KBM-7 (cell line): Measurements from ENCODE around the gene PEX11G.

Experiments used
- DNase-seq: peaks from one replicate; pipeline ENCODE4 v3.0.0-alpha.2; 2015
- in situ Hi-C: fragments of 300-500 bp; cut with MboI; formaldehyde crosslinking; loops from 2 replicates; pipeline ENCODE4 v1.14.3; 2020; ENCODE audit warnings: low sequenced_read_pairs, low pct_unique_long_range_greater_than_20kb, mixed read lengths

The PEX11G gene

GRCh38 chr19:7502552-7502951 is 13.7 kb upstream of the PEX11G start:
- DNase-seq = no peak
- in situ Hi-C loops = no loop called here

GRCh38 chr19:7500811-7501450 is 12.1 kb upstream of the PEX11G start:
- DNase-seq = peak; percentile 65

GRCh38 chr19:7497292-7497691 is 8.5 kb upstream of the PEX11G start:
- peak; percentile 35 for DNase-seq
- in situ Hi-C loops = no loop called here

More at GRCh38 chr19:7500811-7501450, 12.1 kb upstream of the PEX11G start:
- in situ Hi-C loops = no loop called here

- in situ Hi-C loops = no loop called here
- DNase-seq = no peak
Observed at GRCh38 chr19:7494416-7495098, 5.7 kb upstream of the PEX11G start.

- no peak for DNase-seq
- in situ Hi-C loops = no loop called here
Observed at GRCh38 chr19:7492558-7492957, 3.7 kb upstream of the PEX11G start.

GRCh38 chr19:7492142-7492541 is 3.3 kb upstream of the PEX11G start:
- peak; percentile 45 for DNase-seq
- in situ Hi-C loops = no loop called here

- DNase-seq = no peak
- in situ Hi-C loops = no loop called here
Observed at GRCh38 chr19:7489609-7490044, 792 bp upstream of the PEX11G start.

GRCh38 chr19:7486923-7487322 is 1.9 kb downstream of the PEX11G start:
- in situ Hi-C loops = no loop called here

GRCh38 chr19:7483720-7484201 is 5.1 kb downstream of the PEX11G start:
- in situ Hi-C loops = no loop called here
- no peak for DNase-seq

More at GRCh38 chr19:7486923-7487322, 1.9 kb downstream of the PEX11G start:
- DNase-seq = no peak

GRCh38 chr19:7482584-7483439 is 6.0 kb downstream of the PEX11G start:
- DNase-seq = no peak
- in situ Hi-C loops = no loop called here

GRCh38 chr19:7480970-7481255 is 7.9 kb downstream of the PEX11G start:
- no peak for DNase-seq
- in situ Hi-C loops = no loop called here

GRCh38 chr19:7480222-7480969 is 8.4 kb downstream of the PEX11G start:
- in situ Hi-C loops = no loop called here
- no peak for DNase-seq

GRCh38 chr19:7478843-7479227 is 10.0 kb downstream of the PEX11G start:
- in situ Hi-C loops = no loop called here
- no peak for DNase-seq

GRCh38 chr19:7478173-7478842 is 10.5 kb downstream of the PEX11G start:
- in situ Hi-C loops = no loop called here
- DNase-seq = no peak

GRCh38 chr19:7477758-7478157 is 11.1 kb downstream of the PEX11G start:
- in situ Hi-C loops = no loop called here
- no peak for DNase-seq

- no peak for DNase-seq
- in situ Hi-C loops = no loop called here
Observed at GRCh38 chr19:7476777-7477494, 11.9 kb downstream of the PEX11G start.

- DNase-seq = no peak
- in situ Hi-C loops = no loop called here
Observed at GRCh38 chr19:7476241-7476640, 12.6 kb downstream of the PEX11G start.

GRCh38 chr19:7475665-7476064 is 13.2 kb downstream of the PEX11G start:
- in situ Hi-C loops = no loop called here
- no peak for DNase-seq
